Ovary (tissue), 9 donors: ENCODE data around the gene UBL7. TPM values are rescaled to one million over a fixed set of nuclear protein-coding genes. Genes with fewer than 3 reads are reported as not detected.

Experiments used
- DNase-seq, 5 donors: peaks; one replicate each; pipeline ENCODE4 v3.0.0-alpha.2; 2019 to 2020
- H3K27ac ChIP-seq, 2 donors: fragments of 200-600 bp; one replicate each; pipeline versions ENCODE4 v1.5.1 to v1.8.0; 2019 to 2022
- H3K27me3 ChIP-seq: fragments of 200-600 bp; one replicate; pipeline ENCODE4 v1.8.0; 2022
- H3K36me3 ChIP-seq: fragments of 200-600 bp; sonication (generic); one replicate; pipeline ENCODE4 v1.5.1; 2019
- H3K4me1 ChIP-seq: one replicate; pipeline ENCODE4 v1.8.1; 2013; ENCODE audit warnings: mild to moderate bottlenecking, moderate library complexity; ENCODE audit not compliant: insufficient read depth
- H3K4me3 ChIP-seq: fragments of 200-600 bp; sonication (generic); one replicate; pipeline ENCODE4 v1.5.1; 2017
- H3K9me3 ChIP-seq, 2 donors: fragments of 200-600 bp in 1 of 2; sonication (generic) in 1 of 2; one replicate each; pipeline versions ENCODE4 v1.5.1 to v1.8.1; 2013 to 2019; ENCODE audit warnings: mild to moderate bottlenecking in 1 of 2, moderate library complexity in 1 of 2
- EP300 ChIP-seq: sonication (generic); formaldehyde crosslinking; IDR thresholded peaks from one replicate; pipeline ENCODE4 v1.6.1; 2017; ENCODE audit warnings: antibody characterized with exemption
- POLR2A ChIP-seq: fragments of 450-650 bp; IDR thresholded peaks from one replicate; pipeline ENCODE4 v1.6.1; 2017; ENCODE audit warnings: antibody characterized with exemption, mild to moderate bottlenecking, moderate library complexity
- WGBS, 3 donors: extraction: QIAGEN DNeasy Blood & Tissue Kit in 1 of 3; methylation state at CpG; one replicate each; pipeline versions ENCODE4 v1.1.5 to v1.1.7; 2013 to 2017; 5-methylcytosine and 5-hydroxymethylcytosine counted together
- intact Hi-C, 4 donors: fragments of 100-400 bp; cut with DNase I; formaldehyde crosslinking; loops; one replicate each; pipeline versions ENCODE4 v1.11.0 to v1.15.1; 2022 to 2023
- microRNA-seq, 3 donors: library from miRNA; unstranded; fragments of <30 nt; microRNA quantifications; one replicate each; pipeline versions ENCODE4 to v1.2.0, GENCODE V29; 2019 to 2020
- polyA plus RNA-seq, 2 donors: library from polyadenylated mRNA; stranded (reverse); fragments of 200-250 nt in 1 of 2; fragments of 350-450 nt in 1 of 2; fragmentation: Illumina TruSeq in 1 of 2; extraction: RNeasy Lipid Tissue Mini Kit (QIAGEN cat#74804) in 1 of 2; gene quantifications; one replicate each; pipeline ENCODE4 v1.2.3, GENCODE V29; 2013 to 2014
- small RNA-seq: library from RNA; depleted of rRNA; stranded (forward); fragments of <200 nt; gene quantifications from one replicate; pipeline ENCODE3, GENCODE V24; 2016
- total RNA-seq, 7 donors: library from RNA; depleted of rRNA in 2 of 7; stranded (reverse); fragments of >200 nt in 2 of 7; fragmentation: NEBNext Ultra II Directional in 3 of 7; extraction: Animal tissue kit (Norgen Biotek cat#: 25700) in 3 of 7; gene quantifications; one replicate each; pipeline versions ENCODE4 v1.1.0 to v1.2.4, GENCODE V29; 2016 to 2023
- TF ChIP-seq, protein P1 (sequence below), 3 donors: fragments of 450-650 bp in 2 of 3; fragments of 200-600 bp in 1 of 3; IDR thresholded peaks; one replicate each; pipeline versions ENCODE4 v1.5.1 to v1.8.0; 2016 to 2022; ENCODE audit warnings: antibody characterized with exemption in 3 of 3, mild to moderate bottlenecking in 1 of 3
- donor health status: DM: no; HTN: no; CAD: no; lungs with moderate emphysema.
- donor health status: DM: no; HTN: no; CAD: no.
- donor health status: Bipolar disorder and iron deficiency.
- donor health status: DM: yes; HTN: yes; CAD: no.
- donor health status: DM: no; HTN: no; CAD: no.
- donor health status: DM: yes; HTN: yes; CAD: no.

The UBL7 gene
- total and polyA plus RNA-seq, 9 donors: 26.4 to 44.1 (median 34.3) TPM

DNA sequence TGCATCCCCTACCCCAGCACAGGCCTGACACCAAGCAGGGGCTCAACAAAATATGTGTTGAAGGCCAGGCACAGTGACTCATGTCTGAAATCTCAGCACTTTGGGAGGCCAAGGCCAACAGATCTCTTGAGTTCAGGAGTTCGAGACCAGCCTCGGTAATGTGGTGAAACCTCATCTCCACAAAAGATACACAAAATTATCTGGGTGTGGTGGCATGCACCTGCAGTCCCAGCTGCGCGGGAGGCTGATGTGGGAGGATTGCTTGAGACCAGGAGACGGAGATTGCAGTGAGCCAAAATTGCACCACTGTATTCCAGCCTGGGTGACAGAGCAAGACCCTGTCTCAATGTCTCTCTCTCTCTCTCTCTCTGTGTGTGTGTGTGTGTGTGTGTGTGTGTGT, 62.8 kb downstream of the UBL7 start:
- Histone ChIP-seq H3K4me1 (peaks cover 3% of the 10 kb centered on the region), H3K9me3 (no peaks in the 10 kb centered on the region), H3K36me3 (no peaks in the 10 kb centered on the region), H3K27ac (no peak overlapping the region), H3K4me3 (no peak overlapping the region), H3K27me3 (no peaks in the 10 kb centered on the region)
- DNase-seq: no peak
- TF ChIP-seq, protein P1, sequence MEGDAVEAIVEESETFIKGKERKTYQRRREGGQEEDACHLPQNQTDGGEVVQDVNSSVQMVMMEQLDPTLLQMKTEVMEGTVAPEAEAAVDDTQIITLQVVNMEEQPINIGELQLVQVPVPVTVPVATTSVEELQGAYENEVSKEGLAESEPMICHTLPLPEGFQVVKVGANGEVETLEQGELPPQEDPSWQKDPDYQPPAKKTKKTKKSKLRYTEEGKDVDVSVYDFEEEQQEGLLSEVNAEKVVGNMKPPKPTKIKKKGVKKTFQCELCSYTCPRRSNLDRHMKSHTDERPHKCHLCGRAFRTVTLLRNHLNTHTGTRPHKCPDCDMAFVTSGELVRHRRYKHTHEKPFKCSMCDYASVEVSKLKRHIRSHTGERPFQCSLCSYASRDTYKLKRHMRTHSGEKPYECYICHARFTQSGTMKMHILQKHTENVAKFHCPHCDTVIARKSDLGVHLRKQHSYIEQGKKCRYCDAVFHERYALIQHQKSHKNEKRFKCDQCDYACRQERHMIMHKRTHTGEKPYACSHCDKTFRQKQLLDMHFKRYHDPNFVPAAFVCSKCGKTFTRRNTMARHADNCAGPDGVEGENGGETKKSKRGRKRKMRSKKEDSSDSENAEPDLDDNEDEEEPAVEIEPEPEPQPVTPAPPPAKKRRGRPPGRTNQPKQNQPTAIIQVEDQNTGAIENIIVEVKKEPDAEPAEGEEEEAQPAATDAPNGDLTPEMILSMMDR (IDR thresholded peaks at IDR 0.05): no peak
- TF ChIP-seq EP300 (no peak), POLR2A (no peak)
- intact Hi-C loops: no loop called here
- 89 to 90% (median 90%) methylated on average over 5 of the region's 5 CpGs for WGBS, 3 donors

DNA sequence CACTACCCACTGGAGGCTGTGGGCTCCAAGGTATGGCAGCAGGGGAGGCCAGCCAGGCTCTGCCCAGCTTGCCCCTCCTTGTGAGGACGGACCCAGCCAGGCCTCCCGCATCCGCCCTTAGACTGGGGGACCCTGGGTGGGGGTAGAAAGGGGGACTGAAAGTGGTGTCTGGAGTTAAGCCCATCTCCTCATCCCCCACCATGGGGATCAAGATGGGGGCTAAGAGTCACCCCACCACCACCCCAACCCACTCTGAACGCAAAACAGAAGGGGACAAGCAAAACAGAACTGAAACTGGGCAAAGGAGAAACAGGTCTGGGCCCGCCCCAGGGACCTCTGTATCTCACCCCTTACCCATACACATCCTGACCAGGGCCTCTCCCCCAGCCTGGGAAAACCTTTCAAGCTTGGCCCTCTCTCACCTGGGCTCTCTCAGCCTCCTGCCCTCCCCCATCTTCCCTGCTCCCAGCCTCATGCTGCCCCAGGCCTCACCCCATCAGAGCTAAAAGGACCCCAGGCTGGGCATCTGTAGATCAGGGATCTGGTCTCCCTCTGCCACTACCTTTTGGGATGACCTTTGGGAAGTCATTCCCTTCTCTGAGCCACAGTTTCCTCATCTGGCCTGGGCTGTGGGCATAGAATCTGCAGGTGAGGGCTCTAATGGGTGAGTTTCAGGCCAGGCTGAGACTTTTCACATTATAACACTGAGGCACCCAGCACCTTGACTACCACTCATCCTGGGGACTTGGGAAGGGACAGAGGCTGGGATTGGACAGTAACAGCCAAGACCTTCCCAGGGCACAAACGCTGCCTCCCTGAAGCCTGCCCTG, 63.5 kb downstream of the UBL7 start:
- Histone ChIP-seq H3K4me1 (no peaks in the 10 kb centered on the region), H3K27me3 (no peaks in the 10 kb centered on the region), H3K9me3 (no peaks in the 10 kb centered on the region), H3K36me3 (no peaks in the 10 kb centered on the region), H3K4me3 (no peak overlapping the region), H3K27ac (no peak overlapping the region)
- 90 to 96% (median 96%) methylated on average over 6 of the region's 6 CpGs for WGBS, 3 donors
- intact Hi-C loops: no loop called here
- no peak for DNase-seq
- TF ChIP-seq POLR2A (no peak), EP300 (no peak)
- TF ChIP-seq, protein P1 (IDR thresholded peaks at IDR 0.05): no peak

DNA sequence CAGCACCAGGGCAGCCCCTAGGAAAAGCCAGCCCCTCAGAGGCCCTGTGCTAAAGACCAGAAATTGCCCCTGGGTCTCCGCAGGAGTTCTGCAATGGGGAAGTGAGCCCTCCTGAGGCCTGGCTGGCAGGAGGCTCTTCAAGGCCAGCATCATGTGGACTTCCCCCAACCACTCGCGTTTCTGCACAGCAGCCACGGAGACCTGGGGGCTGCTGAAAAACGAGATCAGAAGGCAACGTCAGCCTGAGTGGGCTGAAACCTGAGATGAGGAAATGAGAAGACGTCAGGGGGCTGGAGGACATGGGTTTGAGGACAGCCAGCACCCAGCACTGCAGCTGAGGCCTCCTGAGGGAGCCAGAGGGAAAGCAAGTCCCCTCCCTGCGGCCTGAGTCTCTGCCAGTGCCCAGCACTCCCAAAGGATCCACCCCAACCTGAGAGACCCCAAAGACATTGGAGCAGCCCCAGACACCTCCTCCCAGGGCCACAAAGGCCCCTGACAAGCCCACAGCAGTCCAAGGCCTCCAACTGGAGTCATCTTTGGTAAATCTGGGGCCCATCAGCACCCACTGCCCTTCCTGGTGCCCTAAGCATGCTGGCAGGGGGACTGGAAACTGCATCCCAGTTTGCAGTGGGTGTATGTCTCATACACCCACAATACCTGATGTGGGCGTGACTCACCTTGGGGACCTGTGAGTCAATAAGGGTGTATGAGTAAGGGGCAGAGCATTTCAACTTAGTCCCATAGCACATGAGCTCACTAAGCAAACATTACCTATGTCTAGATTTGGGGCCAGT, 64.3 kb downstream of the UBL7 start:
- TF ChIP-seq POLR2A: no peak
- TF ChIP-seq, protein P1 (IDR thresholded peaks at IDR 0.05): no peak
- TF ChIP-seq EP300: no peak
- no peaks in the 10 kb centered on the region for H3K36me3 ChIP-seq
- H3K9me3 ChIP-seq: no peaks in the 10 kb centered on the region
- no peaks in the 10 kb centered on the region for H3K27me3 ChIP-seq
- no peak overlapping the region for H3K27ac ChIP-seq
- no peak overlapping the region for H3K4me3 ChIP-seq
- DNase-seq: no peak
- intact Hi-C loops: no loop called here
- H3K4me1 ChIP-seq: no peaks in the 10 kb centered on the region
- WGBS, 3 donors: 63 to 70% (median 65%) methylated on average over 9 of the region's 9 CpGs

DNA sequence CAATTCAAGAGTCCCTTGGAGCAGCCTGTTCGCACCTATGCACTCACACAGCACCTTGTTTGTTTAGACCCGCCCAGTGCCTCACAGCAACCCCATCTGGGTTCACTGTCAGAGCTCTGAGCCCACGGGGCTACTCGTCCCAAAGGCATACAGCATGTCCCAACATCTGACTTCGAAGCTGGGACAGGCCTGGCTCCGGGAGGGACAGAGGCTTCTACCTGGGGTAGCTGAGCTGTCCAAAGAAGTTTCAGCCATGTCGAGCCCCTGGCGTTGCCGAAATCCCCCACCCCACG, 64.9 kb downstream of the UBL7 start:
- no peak overlapping the region for H3K27ac ChIP-seq
- H3K4me1 ChIP-seq: no peaks in the 10 kb centered on the region
- no peaks in the 10 kb centered on the region for H3K36me3 ChIP-seq
- TF ChIP-seq, protein P1 (IDR thresholded peaks at IDR 0.05): no peak
- TF ChIP-seq EP300: no peak
- no peak for TF ChIP-seq POLR2A
- DNase-seq: no peak
- 85 to 92% (median 91%) methylated on average over 10 of the region's 10 CpGs for WGBS, 3 donors
- H3K27me3 ChIP-seq: no peaks in the 10 kb centered on the region
- no peaks in the 10 kb centered on the region for H3K9me3 ChIP-seq
- H3K4me3 ChIP-seq: no peak overlapping the region
- intact Hi-C loops: no loop called here

Small RNA genes within 50 kb of the gene (microRNA-seq; reads per million reads assigned to microRNA genes)
- gene MIR6881: 0 reads per million in 3 donors

Small RNA genes within 50 kb of the gene (small RNA-seq; reads per million reads assigned to genes)
- not detected for gene MIR6881
- gene RF00591: not detected

Other genes starting within 250 kb of the UBL7 start
- 10 to 100 TPM in 1 of 7 donors, 1 to 10 TPM in 3, under 1 TPM in 1, not detected in 2; 0.74 to 24.7 (median 2.7) TPM for gene CCDC33, start 224.8 kb downstream of the UBL7 start, total RNA-seq
- under 1 TPM in 1 of 2 donors, not detected in 1; 0.10 TPM for gene CCDC33, start 224.8 kb downstream of the UBL7 start, polyA plus RNA-seq
- gene CYP11A1, start 93.5 kb downstream of the UBL7 start, total RNA-seq: 10 to 100 TPM; 19.9 to 61.3 (median 32.3) TPM
- gene CYP11A1, start 93.5 kb downstream of the UBL7 start, polyA plus RNA-seq: 1,000 to 10,000 TPM in 1 of 2 donors, 10 to 100 TPM in 1; 30.1 to 1,902 TPM
- 10 to 100 TPM in 3 of 7 donors, 1 to 10 TPM in 4; 3.2 to 10.1 (median 8.3) TPM for gene SEMA7A, start 27.2 kb downstream of the UBL7 start, total RNA-seq
- 10 to 100 TPM in 1 of 2 donors, 1 to 10 TPM in 1; 9.0 to 98.6 TPM for gene SEMA7A, start 27.2 kb downstream of the UBL7 start, polyA plus RNA-seq
- gene ARID3B, start 80.1 kb upstream of the UBL7 start, total RNA-seq: 1 to 10 TPM; 1.6 to 4.9 (median 2.8) TPM
- 1 to 10 TPM; 1.2 to 1.4 TPM for gene ARID3B, start 80.1 kb upstream of the UBL7 start, polyA plus RNA-seq
- gene CLK3, start 154.7 kb upstream of the UBL7 start, total RNA-seq: 100 to 1,000 TPM in 1 of 7 donors, 10 to 100 TPM in 6; 56.8 to 110 (median 67.2) TPM
- 10 to 100 TPM; 53.2 to 73.4 TPM for gene CLK3, start 154.7 kb upstream of the UBL7 start, polyA plus RNA-seq
- 10 to 100 TPM; 10.6 to 44.5 (median 36.3) TPM for gene EDC3, start 234.9 kb upstream of the UBL7 start, total RNA-seq
- 10 to 100 TPM; 15.5 to 34.2 TPM for gene EDC3, start 234.9 kb upstream of the UBL7 start, polyA plus RNA-seq